K562 (cell line): ENCODE results near the gene CRIM1. TPM values are rescaled to one million over a fixed set of nuclear protein-coding genes. Genes with fewer than 3 reads are reported as not detected.

ENCODE experiments used
- NR4A1 ChIP-seq, 2 experiments: fragments of 250-450 bp in 1 of 2; fragments of 450-650 bp in 1 of 2; sonication (Bioruptor Pico) in 1 of 2; IDR thresholded peaks; 2 replicates each; pipeline versions ENCODE4 v1.4.0 to v1.6.1; 2016 to 2020; ENCODE audit warnings: mild to moderate bottlenecking in 2 of 2, missing compliant biosample characterization in 1 of 2, missing genetic modification characterization in 1 of 2, moderate library complexity in 1 of 2
- REST ChIP-seq, 2 experiments: fragments of 450-650 bp; formaldehyde crosslinking in 1 of 2; IDR thresholded peaks; 2 replicates each; pipeline versions ENCODE4 v1.4.0 to v1.6.1; 2014 to 2020; ENCODE audit warnings: mild to moderate bottlenecking in 2 of 2, borderline replicate concordance in 1 of 2, low read depth in 1 of 2
- RHOXF2B ChIP-seq: fragments of 250-450 bp; sonication (Bioruptor Pico); conservative IDR thresholded peaks from 2 replicates; pipeline ENCODE4 v1.5.1; 2021
- TRIM24 ChIP-seq, 2 experiments: fragments of 450-650 bp; IDR thresholded peaks; 2 replicates each; pipeline ENCODE4 v1.6.1; 2016
- polyA plus RNA-seq, 8 experiments: library from polyadenylated mRNA; depleted of rRNA in 4 of 8; stranded (reverse) in 5 of 8; unstranded in 3 of 8; fragments of >200 nt; fragmentation: Nextera tagmentation in 2 of 8; fragmentation: Illumina TruSeq in 1 of 8; extraction: Ambion mirVana in 2 of 8; extraction: Trizol in 1 of 8; gene quantifications; 2 replicates each; pipeline versions ENCODE4 v1.2.1 to v1.2.3, GENCODE V29; 2011 to 2014; ENCODE audit warnings: inconsistent platforms in 1 of 8, missing spikeins in 1 of 8
- total RNA-seq, 7 experiments: library from RNA; depleted of rRNA in 6 of 7; stranded (reverse); fragments of >200 nt in 6 of 7; fragmentation: Illumina TruSeq in 2 of 7; extraction: Trizol in 2 of 7; gene quantifications; 2 replicates each; pipeline versions ENCODE4 v1.2.1 to v1.2.3, GENCODE V29; 2011 to 2021; ENCODE audit warnings: low replicate concordance in 1 of 7

CRIM1 gene
- total and polyA plus RNA-seq, 9 of the 15 experiments (the other 6 are each of a cell fraction or from before 2014, with no cell fraction given) = 0.01 to 0.36 (median 0.06) TPM; not detected in 1

- TF ChIP-seq REST (IDR thresholded peaks at IDR 0.05; ENCODE audit: borderline replicate concordance) (no peak), REST (CRISPR knock-in tag; IDR thresholded peaks at IDR 0.05; ENCODE audit: low read depth) (no peak), NR4A1 (CRISPR knock-in tag; IDR thresholded peaks at IDR 0.05) (no peak), NR4A1 (tag; IDR thresholded peaks at IDR 0.05) (no peak), TRIM24 (IDR thresholded peaks at IDR 0.05) (no peak), RHOXF2B (CRISPR knock-in tag) (no peak)
Measured at GRCh38 chr2:36441065-36441625, 85.6 kb downstream of the CRIM1 start (continued).
